Neural cell (in vitro differentiated cells): ENCODE data around the gene ACAA2.

Source experiments
- TAF1 ChIP-seq: IDR thresholded peaks from 2 replicates; pipeline ENCODE4 v1.6.1; 2012; ENCODE audit warnings: low read depth
- TF ChIP-seq, protein P1 (sequence below): fragments of 450-650 bp; IDR thresholded peaks from 2 replicates; pipeline ENCODE4 v1.5.1; 2014; ENCODE audit warnings: antibody characterized with exemption, mild to moderate bottlenecking, moderate library complexity; ENCODE audit not compliant: poor library complexity, severe bottlenecking

- TF ChIP-seq, protein P1, sequence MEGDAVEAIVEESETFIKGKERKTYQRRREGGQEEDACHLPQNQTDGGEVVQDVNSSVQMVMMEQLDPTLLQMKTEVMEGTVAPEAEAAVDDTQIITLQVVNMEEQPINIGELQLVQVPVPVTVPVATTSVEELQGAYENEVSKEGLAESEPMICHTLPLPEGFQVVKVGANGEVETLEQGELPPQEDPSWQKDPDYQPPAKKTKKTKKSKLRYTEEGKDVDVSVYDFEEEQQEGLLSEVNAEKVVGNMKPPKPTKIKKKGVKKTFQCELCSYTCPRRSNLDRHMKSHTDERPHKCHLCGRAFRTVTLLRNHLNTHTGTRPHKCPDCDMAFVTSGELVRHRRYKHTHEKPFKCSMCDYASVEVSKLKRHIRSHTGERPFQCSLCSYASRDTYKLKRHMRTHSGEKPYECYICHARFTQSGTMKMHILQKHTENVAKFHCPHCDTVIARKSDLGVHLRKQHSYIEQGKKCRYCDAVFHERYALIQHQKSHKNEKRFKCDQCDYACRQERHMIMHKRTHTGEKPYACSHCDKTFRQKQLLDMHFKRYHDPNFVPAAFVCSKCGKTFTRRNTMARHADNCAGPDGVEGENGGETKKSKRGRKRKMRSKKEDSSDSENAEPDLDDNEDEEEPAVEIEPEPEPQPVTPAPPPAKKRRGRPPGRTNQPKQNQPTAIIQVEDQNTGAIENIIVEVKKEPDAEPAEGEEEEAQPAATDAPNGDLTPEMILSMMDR: no peak
- TF ChIP-seq TAF1: no peak
Measured at GRCh38 chr18:49813069-49813318, 339 bp downstream of the ACAA2 start.
